ENCODE measurements around the gene RGS9.
A peak's percentile ranks its signal among the peaks of the same experiment; 100 is the strongest.

RGS9 gene

DNA sequence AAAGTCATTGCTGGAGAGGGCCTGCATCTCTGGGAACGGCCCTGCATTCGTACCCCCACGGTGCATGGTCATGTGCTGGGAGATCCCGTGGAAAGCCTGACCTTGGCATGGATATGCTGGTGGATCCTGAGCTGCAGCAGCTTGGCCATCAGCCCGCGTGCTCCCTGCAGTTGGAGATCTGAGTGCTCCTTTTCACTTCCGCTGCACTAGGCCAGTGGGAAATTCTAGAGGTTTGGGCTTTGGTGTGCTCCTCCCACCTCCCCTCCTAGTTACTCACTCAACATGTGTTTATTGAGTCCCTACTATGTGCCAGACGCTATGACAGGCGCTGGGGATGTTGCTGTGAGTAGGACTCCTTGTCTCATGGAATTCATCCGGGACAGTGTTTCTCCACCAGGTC is 91.1 kb downstream of the RGS9 start:
- peak overlapping the region in 1 of 2 donors; percentile 66 for H3K27ac Mint-ChIP-seq
- H3K9me3 Mint-ChIP-seq: no peaks in the 10 kb centered on the region
- H3K4me3 Mint-ChIP-seq: peak overlapping the region; percentile 64 to 68
- H3K4me1 Mint-ChIP-seq (ENCODE audit: low read depth in 2 of 2): peaks cover 27 to 34% of the 10 kb centered on the region in 2 donors
- ATAC-seq (replicated peaks) (no peak), DNase-seq (no peak)
- peaks cover 5% of the 10 kb centered on the region for H3K36me3 Mint-ChIP-seq (ENCODE audit: insufficient read depth)
- no peaks in the 10 kb centered on the region for H3K27me3 Mint-ChIP-seq

- no peaks in the 10 kb centered on the region for H3K27me3 Mint-ChIP-seq
- H3K27ac Mint-ChIP-seq: peak overlapping the region; percentile 66 to 85
- H3K36me3 Mint-ChIP-seq (ENCODE audit: insufficient read depth): peaks cover 5% of the 10 kb centered on the region
- ATAC-seq (replicated peaks) (peak; percentile 83), DNase-seq (peak; percentile 23 to 39 (median 29))
- H3K9me3 Mint-ChIP-seq: no peaks in the 10 kb centered on the region
- peaks cover 27 to 34% of the 10 kb centered on the region in 2 donors for H3K4me1 Mint-ChIP-seq (ENCODE audit: low read depth in 2 of 2)
- H3K4me3 Mint-ChIP-seq: peak overlapping the region; percentile 64 to 68
Measured at GRCh38 chr17:65228734-65229620, 91.8 kb downstream of the RGS9 start.

DNA sequence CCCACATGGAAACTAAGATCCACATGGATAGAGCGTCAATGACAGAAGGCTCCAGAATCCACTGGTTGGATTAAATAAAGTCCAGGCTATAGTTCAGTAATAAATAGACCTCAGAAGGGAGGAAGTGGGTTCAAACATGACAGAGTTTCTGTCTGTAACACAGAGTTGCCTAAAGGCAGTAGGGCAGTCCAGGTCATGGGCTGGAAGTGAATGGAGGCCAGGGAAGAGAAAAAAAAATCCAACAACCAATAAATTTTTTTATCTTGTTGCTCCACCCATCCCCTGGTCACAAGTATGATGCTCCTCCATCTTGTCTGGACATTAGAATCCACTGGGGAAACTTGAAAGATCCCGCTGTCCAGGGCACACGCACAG is 92.4 kb downstream of the RGS9 start:
- Mint-ChIP-seq H3K4me3 (peak overlapping the region; percentile 64 to 68), H3K9me3 (no peaks in the 10 kb centered on the region), H3K4me1 (ENCODE audit: low read depth in 2 of 2) (peaks cover 27 to 34% of the 10 kb centered on the region in 2 donors), H3K27me3 (no peaks in the 10 kb centered on the region), H3K27ac (peak overlapping the region; percentile 66 to 85), H3K36me3 (ENCODE audit: insufficient read depth) (peaks cover 5% of the 10 kb centered on the region)
- ATAC-seq (replicated peaks) (peak; percentile 12), DNase-seq (no peak)

DNA sequence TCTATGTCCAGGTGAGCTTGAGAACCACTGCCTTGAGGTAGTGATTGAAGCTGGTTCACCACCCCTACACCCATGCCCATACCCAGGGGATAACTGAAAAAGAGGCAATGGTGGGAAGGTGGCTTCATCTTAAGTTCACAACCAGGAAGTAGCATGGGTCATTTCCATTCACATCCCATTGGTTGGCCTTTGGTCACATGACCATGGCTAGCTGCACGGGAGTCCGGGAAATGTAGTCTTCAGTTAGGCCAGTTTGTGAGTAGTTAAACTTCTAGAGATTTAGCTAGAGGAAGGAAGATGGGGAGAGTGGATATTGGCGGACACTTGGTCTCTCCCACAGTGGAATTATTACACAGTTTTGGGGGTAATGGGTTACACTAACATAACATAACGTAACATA is 92.9 kb downstream of the RGS9 start:
- H3K4me3 Mint-ChIP-seq: no peak overlapping the region
- H3K27me3 Mint-ChIP-seq: no peaks in the 10 kb centered on the region
- peak overlapping the region; percentile 66 to 85 for H3K27ac Mint-ChIP-seq
- peaks cover 27 to 34% of the 10 kb centered on the region in 2 donors for H3K4me1 Mint-ChIP-seq (ENCODE audit: low read depth in 2 of 2)
- H3K36me3 Mint-ChIP-seq (ENCODE audit: insufficient read depth): peaks cover 5% of the 10 kb centered on the region
- DNase-seq: no peak
- H3K9me3 Mint-ChIP-seq: no peaks in the 10 kb centered on the region
- ATAC-seq (replicated peaks): no peak

- ATAC-seq (replicated peaks) (no peak), DNase-seq (no peak)
- H3K36me3 Mint-ChIP-seq (ENCODE audit: insufficient read depth): peaks cover 5% of the 10 kb centered on the region
- H3K27ac Mint-ChIP-seq: no peak overlapping the region
- no peaks in the 10 kb centered on the region for H3K9me3 Mint-ChIP-seq
- no peaks in the 10 kb centered on the region for H3K27me3 Mint-ChIP-seq
- peaks cover 27 to 34% of the 10 kb centered on the region in 2 donors for H3K4me1 Mint-ChIP-seq (ENCODE audit: low read depth in 2 of 2)
- H3K4me3 Mint-ChIP-seq: no peak overlapping the region
Measured at GRCh38 chr17:65231086-65231485, 93.9 kb downstream of the RGS9 start.

- no peak for ATAC-seq (replicated peaks)
- H3K4me1 Mint-ChIP-seq (ENCODE audit: low read depth in 2 of 2): peaks cover 27 to 34% of the 10 kb centered on the region in 2 donors
- H3K9me3 Mint-ChIP-seq: no peaks in the 10 kb centered on the region
- peak; percentile 27 to 34 (median 31) for DNase-seq
- peak overlapping the region in 1 of 2 donors; percentile 80 for H3K27ac Mint-ChIP-seq
- H3K4me3 Mint-ChIP-seq: no peak overlapping the region
- no peaks in the 10 kb centered on the region for H3K27me3 Mint-ChIP-seq
- peaks cover 5% of the 10 kb centered on the region for H3K36me3 Mint-ChIP-seq (ENCODE audit: insufficient read depth)
Measured at GRCh38 chr17:65231662-65232335, 94.6 kb downstream of the RGS9 start.

- Mint-ChIP-seq H3K36me3 (ENCODE audit: insufficient read depth) (no peaks in the 10 kb centered on the region), H3K27me3 (no peaks in the 10 kb centered on the region), H3K27ac (no peak overlapping the region), H3K9me3 (no peaks in the 10 kb centered on the region), H3K4me1 (ENCODE audit: low read depth in 2 of 2) (peaks cover 3 to 5% of the 10 kb centered on the region in 2 donors), H3K4me3 (no peak overlapping the region)
- DNase-seq: no peak
- ATAC-seq (replicated peaks): no peak
Measured at GRCh38 chr17:65235284-65235683, 98.1 kb downstream of the RGS9 start.

GRCh38 chr17:65236321-65236720 is 99.2 kb downstream of the RGS9 start:
- Mint-ChIP-seq H3K4me3 (no peak overlapping the region), H3K36me3 (ENCODE audit: insufficient read depth) (no peaks in the 10 kb centered on the region), H3K27ac (no peak overlapping the region), H3K27me3 (no peaks in the 10 kb centered on the region), H3K4me1 (ENCODE audit: low read depth in 2 of 2) (peaks cover 0 to 3% of the 10 kb centered on the region in 2 donors), H3K9me3 (no peaks in the 10 kb centered on the region)
- DNase-seq: no peak
- ATAC-seq (replicated peaks): no peak

GRCh38 chr17:65243838-65244625 is 106.9 kb downstream of the RGS9 start:
- DNase-seq (no peak), ATAC-seq (replicated peaks) (no peak)
- H3K4me3 Mint-ChIP-seq: no peak overlapping the region
- no peak overlapping the region for H3K27ac Mint-ChIP-seq
- H3K36me3 Mint-ChIP-seq (ENCODE audit: insufficient read depth): no peaks in the 10 kb centered on the region
- peaks cover 10 to 21% of the 10 kb centered on the region in 2 donors for H3K27me3 Mint-ChIP-seq
- peaks cover 0 to 4% of the 10 kb centered on the region in 2 donors for H3K4me1 Mint-ChIP-seq (ENCODE audit: low read depth in 2 of 2)
- H3K9me3 Mint-ChIP-seq: no peaks in the 10 kb centered on the region

DNA sequence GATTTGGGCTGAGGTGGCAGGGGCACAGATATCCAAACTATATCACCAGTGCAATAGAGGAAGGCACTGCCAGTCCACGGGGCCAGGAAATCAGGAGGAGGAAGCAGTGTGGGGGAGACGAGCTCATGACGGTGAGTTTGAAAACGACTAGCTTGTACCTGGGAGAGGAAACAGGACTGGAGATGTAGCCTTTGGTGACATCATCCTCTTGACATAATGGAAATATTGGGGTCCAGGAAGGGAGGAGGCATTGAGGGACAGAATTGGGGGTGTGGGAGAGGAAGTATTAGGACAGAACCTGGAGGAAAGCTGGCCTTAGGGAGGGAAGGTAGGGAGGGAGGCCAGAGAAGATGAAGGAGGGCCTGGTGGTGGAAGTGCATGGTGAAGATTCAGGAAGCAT is 109.1 kb downstream of the RGS9 start:
- DNase-seq: no peak
- ATAC-seq (replicated peaks): no peak
- peaks cover 0 to 4% of the 10 kb centered on the region in 2 donors for H3K4me1 Mint-ChIP-seq (ENCODE audit: low read depth in 2 of 2)
- H3K27me3 Mint-ChIP-seq: peaks cover 23 to 34% of the 10 kb centered on the region in 2 donors
- H3K9me3 Mint-ChIP-seq: no peaks in the 10 kb centered on the region
- no peaks in the 10 kb centered on the region for H3K36me3 Mint-ChIP-seq (ENCODE audit: insufficient read depth)
- no peak overlapping the region for H3K27ac Mint-ChIP-seq
- H3K4me3 Mint-ChIP-seq: no peak overlapping the region

DNA sequence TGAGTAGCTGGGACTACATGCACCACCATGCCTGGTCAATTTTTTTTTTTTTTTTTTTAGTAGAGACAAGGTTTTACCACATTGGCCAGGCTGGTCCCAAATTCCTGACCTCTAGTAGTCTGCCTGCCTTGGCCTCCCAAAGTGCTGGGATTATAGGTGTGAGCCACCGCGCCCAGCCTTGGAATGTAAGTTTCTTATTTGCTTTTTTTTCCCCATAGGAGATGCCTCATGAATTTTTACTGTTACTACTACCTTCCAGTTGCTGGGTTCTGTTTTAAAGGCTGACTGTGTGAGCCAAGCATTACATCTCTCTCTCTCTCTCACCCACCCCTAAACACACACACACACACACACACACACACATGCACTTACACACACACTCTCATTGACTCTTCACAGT is 112.6 kb downstream of the RGS9 start:
- no peak for ATAC-seq (replicated peaks)
- Mint-ChIP-seq H3K9me3 (no peaks in the 10 kb centered on the region), H3K4me1 (ENCODE audit: low read depth in 2 of 2) (no peaks in the 10 kb centered on the region), H3K4me3 (no peak overlapping the region), H3K27me3 (peaks cover 40 to 50% of the 10 kb centered on the region in 2 donors), H3K27ac (no peak overlapping the region), H3K36me3 (ENCODE audit: insufficient read depth) (no peaks in the 10 kb centered on the region)
- no peak for DNase-seq

DNA sequence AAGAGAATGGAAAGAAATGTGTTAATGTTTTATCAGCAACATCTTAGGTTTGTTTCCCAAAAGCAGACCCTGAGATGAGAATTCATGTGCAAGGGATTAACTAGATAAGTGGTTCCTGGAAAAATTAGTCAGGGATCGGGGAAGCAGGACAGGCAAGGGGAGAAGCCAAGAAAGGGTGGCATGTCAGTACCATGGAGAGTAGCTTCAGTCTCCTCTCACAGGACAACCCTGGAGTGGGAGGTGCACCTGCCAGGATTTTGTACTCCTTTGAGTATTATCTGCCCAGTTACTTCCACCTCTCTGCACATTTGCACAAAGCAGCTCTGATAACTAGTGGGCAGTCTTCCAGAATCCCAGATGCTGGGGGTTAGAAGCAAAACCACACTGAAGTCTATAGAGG is 117.0 kb downstream of the RGS9 start:
- Mint-ChIP-seq H3K27ac (no peak overlapping the region), H3K4me1 (ENCODE audit: low read depth in 2 of 2) (no peaks in the 10 kb centered on the region), H3K27me3 (peaks cover 47 to 54% of the 10 kb centered on the region in 2 donors), H3K36me3 (ENCODE audit: insufficient read depth) (no peaks in the 10 kb centered on the region), H3K9me3 (peaks cover 0 to 6% of the 10 kb centered on the region in 2 donors), H3K4me3 (no peak overlapping the region)
- ATAC-seq (replicated peaks) (no peak), DNase-seq (no peak)

GRCh38 chr17:65259281-65259680 is 122.1 kb downstream of the RGS9 start:
- peaks cover 26 to 28% of the 10 kb centered on the region in 2 donors for H3K27me3 Mint-ChIP-seq
- H3K36me3 Mint-ChIP-seq (ENCODE audit: insufficient read depth): no peaks in the 10 kb centered on the region
- no peak overlapping the region for H3K4me3 Mint-ChIP-seq
- peaks cover 4 to 10% of the 10 kb centered on the region in 2 donors for H3K4me1 Mint-ChIP-seq (ENCODE audit: low read depth in 2 of 2)
- DNase-seq (no peak), ATAC-seq (replicated peaks) (no peak)
- peaks cover 0 to 6% of the 10 kb centered on the region in 2 donors for H3K9me3 Mint-ChIP-seq
- no peak overlapping the region for H3K27ac Mint-ChIP-seq

Measured in effector memory CD8-positive, alpha-beta T cell (primary cell).